ENCODE measurements around the gene DAPK2.
A peak's percentile ranks its signal among the peaks of the same experiment; 100 is the strongest.

DAPK2 gene

GRCh38 chr15:63881431-63881830 is 164.9 kb downstream of the DAPK2 start:
- Mint-ChIP-seq H3K4me3 (no peak overlapping the region), H3K4me1 (peaks cover 22% of the 10 kb centered on the region), H3K27me3 (ENCODE audit: low read depth, poor library complexity) (no peaks in the 10 kb centered on the region), H3K36me3 (ENCODE audit: low read depth) (no peaks in the 10 kb centered on the region), H3K27ac (no peak overlapping the region), H3K9me3 (no peaks in the 10 kb centered on the region)
- no peak for DNase-seq
- TF ChIP-seq CTCF (IDR thresholded peaks at IDR 0.05): no peak

GRCh38 chr15:63880744-63881143 is 165.5 kb downstream of the DAPK2 start:
- Mint-ChIP-seq H3K4me3 (no peak overlapping the region), H3K4me1 (peaks cover 27% of the 10 kb centered on the region), H3K9me3 (no peaks in the 10 kb centered on the region), H3K27me3 (ENCODE audit: low read depth, poor library complexity) (no peaks in the 10 kb centered on the region), H3K27ac (no peak overlapping the region), H3K36me3 (ENCODE audit: low read depth) (no peaks in the 10 kb centered on the region)
- DNase-seq: no peak
- TF ChIP-seq CTCF (IDR thresholded peaks at IDR 0.05): no peak

- Mint-ChIP-seq H3K4me1 (peaks cover 27% of the 10 kb centered on the region), H3K36me3 (ENCODE audit: low read depth) (no peaks in the 10 kb centered on the region), H3K4me3 (no peak overlapping the region), H3K27ac (no peak overlapping the region), H3K27me3 (ENCODE audit: low read depth, poor library complexity) (no peaks in the 10 kb centered on the region), H3K9me3 (no peaks in the 10 kb centered on the region)
- TF ChIP-seq CTCF (IDR thresholded peaks at IDR 0.05): no peak
- DNase-seq: no peak
Observed at GRCh38 chr15:63879995-63880394, 166.3 kb downstream of the DAPK2 start.

GRCh38 chr15:63879211-63879610 is 167.1 kb downstream of the DAPK2 start:
- no peak for DNase-seq
- Mint-ChIP-seq H3K4me1 (peaks cover 21% of the 10 kb centered on the region), H3K9me3 (no peaks in the 10 kb centered on the region), H3K27me3 (ENCODE audit: low read depth, poor library complexity) (no peaks in the 10 kb centered on the region), H3K36me3 (ENCODE audit: low read depth) (no peaks in the 10 kb centered on the region), H3K27ac (peak overlapping the region; percentile 32), H3K4me3 (no peak overlapping the region)
- no peak for TF ChIP-seq CTCF (IDR thresholded peaks at IDR 0.05)

- H3K4me1 Mint-ChIP-seq: peaks cover 18% of the 10 kb centered on the region
- no peak overlapping the region for H3K4me3 Mint-ChIP-seq
- TF ChIP-seq CTCF (IDR thresholded peaks at IDR 0.05): no peak
- no peak overlapping the region for H3K27ac Mint-ChIP-seq
- DNase-seq: no peak
- no peaks in the 10 kb centered on the region for H3K36me3 Mint-ChIP-seq (ENCODE audit: low read depth)
- H3K27me3 Mint-ChIP-seq (ENCODE audit: low read depth, poor library complexity): no peaks in the 10 kb centered on the region
- H3K9me3 Mint-ChIP-seq: no peaks in the 10 kb centered on the region
Observed at GRCh38 chr15:63877713-63878271, 168.5 kb downstream of the DAPK2 start.

- Mint-ChIP-seq H3K4me3 (no peak overlapping the region), H3K9me3 (no peaks in the 10 kb centered on the region), H3K27ac (no peak overlapping the region), H3K27me3 (ENCODE audit: low read depth, poor library complexity) (no peaks in the 10 kb centered on the region), H3K4me1 (peaks cover 18% of the 10 kb centered on the region), H3K36me3 (ENCODE audit: low read depth) (no peaks in the 10 kb centered on the region)
- DNase-seq: no peak
- no peak for TF ChIP-seq CTCF (IDR thresholded peaks at IDR 0.05)
Observed at GRCh38 chr15:63876085-63876662, 170.1 kb downstream of the DAPK2 start.

Measured in nephron progenitor cell (in vitro differentiated cells).